Upper lobe of left lung (tissue), 6 donors: ENCODE data around the gene LTBR. TPM values are rescaled to one million over a fixed set of nuclear protein-coding genes. Genes with fewer than 3 reads are reported as not detected.

Experiments
- ATAC-seq, 2 donors: fragments of 200-7000 bp; cut with Tn5 transposase; one replicate each; pipeline ENCODE4 v1.9.1; 2022; ENCODE audit warnings: mild to moderate bottlenecking in 2 of 2, moderate library complexity in 2 of 2; ENCODE audit not compliant: low FRiP score in 2 of 2
- DNase-seq, 2 donors: peaks; one replicate each; pipeline ENCODE4 v3.0.0-alpha.2; 2019 to 2020
- H3K27ac ChIP-seq, 4 donors: fragments of 200-600 bp; sonication (generic); one replicate each; pipeline ENCODE4 v1.5.1; 2016 to 2019
- H3K27me3 ChIP-seq, 4 donors: fragments of 200-600 bp; sonication (generic); one replicate each; pipeline ENCODE4 v1.5.1; 2017 to 2019
- H3K36me3 ChIP-seq, 4 donors: fragments of 200-600 bp; sonication (generic); one replicate each; pipeline ENCODE4 v1.5.1; 2016 to 2019
- H3K4me1 ChIP-seq, 4 donors: fragments of 200-600 bp; sonication (generic); one replicate each; pipeline ENCODE4 v1.5.1; 2018 to 2019
- H3K4me3 ChIP-seq, 4 donors: fragments of 200-600 bp; sonication (generic); one replicate each; pipeline ENCODE4 v1.5.1; 2017 to 2019; ENCODE audit warnings: mild to moderate bottlenecking in 2 of 4, moderate library complexity in 1 of 4
- H3K9me3 ChIP-seq, 4 donors: fragments of 200-600 bp; sonication (generic); one replicate each; pipeline ENCODE4 v1.5.1; 2018 to 2019
- EP300 ChIP-seq, 4 donors: sonication (generic); formaldehyde crosslinking; IDR thresholded peaks; one replicate each; pipeline ENCODE4 v1.5.1; 2017; ENCODE audit warnings: antibody characterized with exemption in 4 of 4, control low read depth in 2 of 4
- POLR2A ChIP-seq, 4 donors: fragments of 450-650 bp; IDR thresholded peaks; one replicate each; pipeline ENCODE4 v1.5.1; 2016 to 2017; ENCODE audit warnings: antibody characterized with exemption in 4 of 4, mild to moderate bottlenecking in 2 of 4
- POLR2AphosphoS5 ChIP-seq, 2 donors: sonication (generic); formaldehyde crosslinking; IDR thresholded peaks; one replicate each; pipeline ENCODE4 v1.5.1; 2017; ENCODE audit warnings: antibody characterized with exemption in 2 of 2
- WGBS, 2 donors: methylation state at CpG; one replicate each; pipeline ENCODE4 v1.1.5; 2017 to 2018; 5-methylcytosine and 5-hydroxymethylcytosine counted together
- total RNA-seq, 6 donors: library from RNA; depleted of rRNA in 4 of 6; stranded (reverse); fragments of >200 nt in 4 of 6; gene quantifications; one replicate each; pipeline versions ENCODE4 v1.1.0 to v1.2.1, GENCODE V29; 2016 to 2021
- TF ChIP-seq, protein P1 (sequence below), 6 experiments: fragments of 450-650 bp in 4 of 6; fragments of 200-600 bp in 2 of 6; sonication (generic) in 2 of 6; IDR thresholded peaks; one replicate each; pipeline ENCODE4 v1.5.1; 2016 to 2019; ENCODE audit warnings: antibody characterized with exemption in 6 of 6
- donor health status: DM: no; HTN: no; CAD: no; lungs with moderate emphysema.
- donor health status: DM: no; HTN: yes; CAD: no; lungs with severe emphysema.

Gene LTBR
- total RNA-seq, 6 donors from 2014 or later: 84.9 to 207 (median 150) TPM

DNA sequence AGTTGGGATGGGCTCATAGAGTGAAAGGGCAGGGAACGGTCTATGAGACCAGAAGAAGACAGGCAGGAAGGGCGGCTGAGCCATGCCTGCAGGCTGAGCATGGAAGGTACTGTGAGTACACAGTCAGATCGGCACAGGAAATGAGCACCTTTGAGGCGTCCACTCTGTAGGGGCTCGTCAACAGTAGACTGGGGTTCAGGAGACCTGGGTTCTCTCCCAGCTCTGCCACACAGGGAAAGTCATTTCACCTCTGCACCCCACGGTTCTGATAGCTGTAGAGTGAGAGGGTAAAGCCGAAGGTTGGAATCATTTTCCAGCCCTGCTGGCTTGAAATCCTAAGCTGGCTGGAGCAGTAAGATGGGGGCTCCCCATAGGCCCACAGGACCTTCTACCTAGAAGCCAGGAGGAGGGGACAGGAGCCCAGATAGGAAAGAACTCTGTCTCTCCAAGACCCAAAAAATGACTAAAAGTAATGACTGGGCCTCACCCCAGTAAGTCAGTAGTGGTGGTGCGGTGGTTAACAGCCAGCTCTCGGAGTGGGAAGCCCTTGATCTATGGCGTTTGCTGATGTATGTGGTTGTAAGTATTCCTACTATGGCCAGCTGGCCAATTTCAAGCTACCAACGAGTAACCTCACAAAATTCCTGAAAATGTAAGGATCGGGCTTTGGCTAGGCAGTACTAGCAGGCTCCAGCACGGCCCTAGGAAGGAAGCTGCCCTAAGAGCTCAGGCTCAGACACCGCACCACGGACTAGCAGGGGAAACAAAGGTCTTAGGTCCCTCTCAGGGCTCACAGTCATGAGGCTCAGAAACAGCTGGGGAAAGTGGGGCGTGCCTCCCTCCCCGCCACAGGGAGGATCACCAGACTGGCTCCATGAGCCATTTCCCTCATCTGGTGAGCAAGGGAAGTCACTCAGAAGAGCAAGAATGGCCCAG lies 50.5 kb downstream of the LTBR start:
- ATAC-seq: no peak
- H3K4me3 ChIP-seq: no peak overlapping the region
- H3K27me3 ChIP-seq: no peaks in the 10 kb centered on the region
- no peak for DNase-seq
- TF ChIP-seq POLR2A (IDR thresholded peaks at IDR 0.05) (no peak), POLR2AphosphoS5 (IDR thresholded peaks at IDR 0.05) (no peak), EP300 (IDR thresholded peaks at IDR 0.05) (no peak)
- TF ChIP-seq, protein P1, sequence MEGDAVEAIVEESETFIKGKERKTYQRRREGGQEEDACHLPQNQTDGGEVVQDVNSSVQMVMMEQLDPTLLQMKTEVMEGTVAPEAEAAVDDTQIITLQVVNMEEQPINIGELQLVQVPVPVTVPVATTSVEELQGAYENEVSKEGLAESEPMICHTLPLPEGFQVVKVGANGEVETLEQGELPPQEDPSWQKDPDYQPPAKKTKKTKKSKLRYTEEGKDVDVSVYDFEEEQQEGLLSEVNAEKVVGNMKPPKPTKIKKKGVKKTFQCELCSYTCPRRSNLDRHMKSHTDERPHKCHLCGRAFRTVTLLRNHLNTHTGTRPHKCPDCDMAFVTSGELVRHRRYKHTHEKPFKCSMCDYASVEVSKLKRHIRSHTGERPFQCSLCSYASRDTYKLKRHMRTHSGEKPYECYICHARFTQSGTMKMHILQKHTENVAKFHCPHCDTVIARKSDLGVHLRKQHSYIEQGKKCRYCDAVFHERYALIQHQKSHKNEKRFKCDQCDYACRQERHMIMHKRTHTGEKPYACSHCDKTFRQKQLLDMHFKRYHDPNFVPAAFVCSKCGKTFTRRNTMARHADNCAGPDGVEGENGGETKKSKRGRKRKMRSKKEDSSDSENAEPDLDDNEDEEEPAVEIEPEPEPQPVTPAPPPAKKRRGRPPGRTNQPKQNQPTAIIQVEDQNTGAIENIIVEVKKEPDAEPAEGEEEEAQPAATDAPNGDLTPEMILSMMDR (IDR thresholded peaks at IDR 0.05): no peak
- H3K4me1 ChIP-seq: peaks cover 10 to 15% (median 14%) of the 10 kb centered on the region in 4 donors
- H3K27ac ChIP-seq: no peak overlapping the region
- H3K36me3 ChIP-seq: no peaks in the 10 kb centered on the region
- WGBS, 2 donors: 84 to 86% methylated on average over 15 to 17 of the region's 17 CpGs
- H3K9me3 ChIP-seq: no peaks in the 10 kb centered on the region

DNA sequence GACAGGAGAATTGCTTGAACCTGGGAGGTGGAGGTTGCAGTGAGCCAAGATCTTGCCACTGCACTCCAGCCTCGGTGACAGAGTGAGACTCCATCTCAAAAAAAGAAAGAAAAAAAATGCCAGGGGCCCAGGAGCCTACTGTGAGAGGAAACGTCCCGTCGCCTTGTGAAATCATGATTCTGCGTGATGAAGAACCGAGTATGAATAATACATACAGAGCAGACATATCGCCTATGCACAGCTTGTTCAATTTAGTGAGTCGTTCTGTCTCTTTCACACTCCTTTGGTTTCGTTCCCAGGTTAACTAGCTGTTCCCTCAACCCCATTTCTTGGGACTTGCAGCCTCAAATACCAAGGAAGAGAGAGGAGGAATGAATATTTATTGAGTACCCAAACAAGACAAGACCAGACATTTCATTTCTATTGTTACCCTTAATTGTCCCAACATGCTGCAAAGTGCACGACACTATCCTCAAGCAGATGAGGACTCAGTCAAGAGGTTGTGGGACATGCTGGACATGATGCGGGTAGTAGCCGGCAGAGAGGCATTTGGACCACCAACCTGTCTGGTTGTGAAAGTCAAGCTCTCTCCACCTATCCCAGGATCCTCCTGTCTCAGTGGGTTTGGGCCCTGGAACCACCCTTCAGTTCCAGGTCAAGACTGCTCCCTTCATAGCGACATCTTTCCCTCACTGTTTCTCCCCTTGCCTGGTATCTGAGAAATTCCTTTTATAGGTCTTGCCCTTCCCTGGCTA lies 52.2 kb downstream of the LTBR start:
- 86 to 88% methylated on average over 13 of the region's 13 CpGs for WGBS, 2 donors
- no peaks in the 10 kb centered on the region for H3K9me3 ChIP-seq
- no peaks in the 10 kb centered on the region for H3K36me3 ChIP-seq
- ATAC-seq (no peak), DNase-seq (no peak)
- TF ChIP-seq, protein P1 (IDR thresholded peaks at IDR 0.05): no peak
- no peak for TF ChIP-seq EP300 (IDR thresholded peaks at IDR 0.05)
- no peak for TF ChIP-seq POLR2AphosphoS5 (IDR thresholded peaks at IDR 0.05)
- no peak for TF ChIP-seq POLR2A (IDR thresholded peaks at IDR 0.05)
- H3K27me3 ChIP-seq: no peaks in the 10 kb centered on the region
- no peak overlapping the region for H3K27ac ChIP-seq
- peaks cover 2 to 5% (median 4%) of the 10 kb centered on the region in 4 donors for H3K4me1 ChIP-seq
- H3K4me3 ChIP-seq: no peak overlapping the region

DNA sequence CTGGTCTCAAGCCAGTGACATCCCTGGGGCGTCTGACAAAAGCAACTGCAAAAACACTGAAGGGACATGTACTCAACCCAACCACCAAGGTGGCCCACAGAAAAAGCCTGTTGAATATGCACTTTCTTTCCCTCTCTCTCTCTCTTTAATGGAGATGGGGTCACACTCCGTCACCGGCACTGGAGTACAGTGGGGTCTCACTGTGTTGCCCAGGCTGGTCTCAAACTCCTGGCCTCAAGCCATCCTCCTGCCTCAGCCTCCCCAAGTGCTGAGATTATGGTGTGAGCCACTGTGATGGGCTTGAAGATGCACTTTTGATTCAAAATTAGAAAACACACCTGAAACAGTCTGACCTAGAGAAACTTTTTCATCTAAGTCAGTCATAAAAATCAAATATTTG lies 53.6 kb downstream of the LTBR start:
- DNase-seq (no peak), ATAC-seq (no peak)
- Histone ChIP-seq H3K4me3 (no peak overlapping the region), H3K27ac (no peak overlapping the region), H3K36me3 (no peaks in the 10 kb centered on the region), H3K9me3 (no peaks in the 10 kb centered on the region), H3K27me3 (no peaks in the 10 kb centered on the region), H3K4me1 (no peaks in the 10 kb centered on the region)
- WGBS, 2 donors: 91 to 94% methylated on average over 3 of the region's 3 CpGs
- no peak for TF ChIP-seq POLR2AphosphoS5 (IDR thresholded peaks at IDR 0.05)
- TF ChIP-seq, protein P1 (IDR thresholded peaks at IDR 0.05): no peak
- TF ChIP-seq POLR2A (IDR thresholded peaks at IDR 0.05): no peak
- no peak for TF ChIP-seq EP300 (IDR thresholded peaks at IDR 0.05)

DNA sequence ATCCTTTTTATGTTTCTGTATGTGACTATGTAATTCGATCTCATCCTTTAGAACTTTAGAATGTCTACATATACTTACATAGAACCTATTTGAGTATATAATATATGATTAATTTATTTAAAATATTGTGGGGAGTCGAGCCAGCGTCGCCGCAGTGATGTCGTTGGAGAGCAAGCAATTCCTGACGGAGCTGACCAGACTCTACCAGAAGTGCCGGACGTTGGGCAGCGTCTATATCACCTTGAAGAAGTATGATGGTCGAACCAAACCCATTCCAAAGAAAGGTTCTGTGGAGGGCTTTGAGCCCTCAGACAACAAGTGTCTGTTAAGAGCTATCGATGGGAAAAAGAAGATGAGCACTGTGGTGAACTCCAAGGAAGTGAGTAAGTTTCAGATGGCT lies 54.4 kb downstream of the LTBR start:
- Histone ChIP-seq H3K27me3 (no peaks in the 10 kb centered on the region), H3K36me3 (no peaks in the 10 kb centered on the region), H3K4me3 (no peak overlapping the region), H3K4me1 (no peaks in the 10 kb centered on the region), H3K27ac (no peak overlapping the region), H3K9me3 (no peaks in the 10 kb centered on the region)
- no peak for DNase-seq
- no peak for ATAC-seq
- TF ChIP-seq EP300 (IDR thresholded peaks at IDR 0.05) (no peak), POLR2AphosphoS5 (IDR thresholded peaks at IDR 0.05) (no peak), POLR2A (IDR thresholded peaks at IDR 0.05) (no peak)
- TF ChIP-seq, protein P1 (IDR thresholded peaks at IDR 0.05): no peak
- WGBS, 2 donors: 93 to 94% methylated on average over 12 of the region's 12 CpGs
